K562 (cell line): ENCODE data around the gene ACKR1. TPM values are rescaled to one million over a fixed set of nuclear protein-coding genes. Genes with fewer than 3 reads are reported as not detected.

ENCODE experiments used
- ATAC-seq: fragments of 200-7000 bp; cut with Tn5 transposase; 3 replicates; pipeline ENCODE4 v1.9.1; 2020; ENCODE audit warnings: moderate library complexity
- BruUV-seq: library from RNA; stranded (reverse); fragments of 400-500 nt; replicated peaks from 2 replicates; lab custom pipeline; 2021; lab: Mats Ljungman, UMichigan
- CTCF ChIA-PET: fragments of 300-600 bp; formaldehyde crosslinking; extraction: SDS; loops from one replicate; lab custom pipeline; 2021; ENCODE audit warnings: low intra/inter-chr PET ratio; lab: Yijun Ruan, JAX
- POLR2A ChIA-PET: fragments of 300-600, 350-650 bp; sonication (Branson Sonifier 250); formaldehyde crosslinking; extraction: SDS; loops from one replicate; lab custom pipeline; 2021; ENCODE audit warnings: antibody characterized with exemption, inconsistent platforms; lab: Yijun Ruan, JAX
- DNase-seq, 4 experiments: peaks; one replicate each; pipeline versions ENCODE4 v3.0.0 to v3.0.0-alpha.2; 2011 to 2018; ENCODE audit warnings: low spot score in 3 of 4, mixed read lengths in 3 of 4; ENCODE audit errors: extremely low read depth in 1 of 4
- FAIRE-seq: peaks from 2 replicates; lab custom pipeline; 2011; peaks lifted over from hg19 to GRCh38; lab: Jason Lieb, UNC
- H2AFZ ChIP-seq: 2 replicates; pipeline ENCODE4 v1.6.0; 2011; ENCODE audit warnings: low read depth, low read length, control low read depth, inconsistent platforms
- H3K27ac ChIP-seq: fragments of 200-600 bp; 3 replicates; pipeline ENCODE4 v1.8.0; 2011; ENCODE audit warnings: low read depth, mild to moderate bottlenecking, control low read depth, inconsistent platforms, low read length, moderate library complexity, mixed read lengths; ENCODE audit errors: extremely low read depth
- H3K27me3 ChIP-seq, 2 experiments: fragments of 300-600 bp in 1 of 2; 2 replicates in 1 of 2; 3 replicates in 1 of 2; pipeline versions ENCODE4 v1.6.0 to v1.8.0; 2011; ENCODE audit warnings: inconsistent platforms in 2 of 2, low read length in 2 of 2, mild to moderate bottlenecking in 1 of 2, mixed read lengths in 1 of 2, moderate library complexity in 1 of 2; ENCODE audit not compliant: control insufficient read depth in 2 of 2, insufficient read depth in 2 of 2
- H3K36me3 ChIP-seq: fragments of 300-600 bp; 3 replicates; pipeline ENCODE4 v1.8.0; 2011; ENCODE audit warnings: mild to moderate bottlenecking, low read length, inconsistent platforms; ENCODE audit not compliant: control insufficient read depth, insufficient read depth
- H3K4me1 ChIP-seq, 2 experiments: fragments of 200-600 bp in 1 of 2; replicated peaks in 1 of 2; 2 replicates in 1 of 2; 3 replicates in 1 of 2; pipeline versions ENCODE4 v1.5.1 to v1.8.0; 2011; ENCODE audit warnings: inconsistent platforms in 2 of 2, low read length in 2 of 2, mild to moderate bottlenecking in 1 of 2, mixed read lengths in 1 of 2, moderate library complexity in 1 of 2; ENCODE audit not compliant: control insufficient read depth in 2 of 2, insufficient read depth in 2 of 2
- H3K4me2 ChIP-seq: 2 replicates; pipeline ENCODE4 v1.6.1; 2011; ENCODE audit warnings: low read length, control low read depth, inconsistent platforms, mixed read lengths; ENCODE audit not compliant: insufficient read depth
- H3K4me3 ChIP-seq: fragments of 200-600 bp; sonication (generic), shearing (Covaris generic); 2 replicates; pipeline ENCODE4 v1.5.1; 2016; ENCODE audit warnings: control low read depth, inconsistent platforms
- H3K79me2 ChIP-seq: fragments of 200-600 bp; 3 replicates; pipeline ENCODE4 v1.8.0; 2011; ENCODE audit warnings: low read length, inconsistent platforms; ENCODE audit not compliant: control insufficient read depth, insufficient read depth
- H3K9ac ChIP-seq, 2 experiments: 2 replicates each; pipeline versions ENCODE4 v1.6.0 to v1.6.1; 2011; ENCODE audit warnings: low read depth in 2 of 2, low read length in 2 of 2, control low read depth in 1 of 2, inconsistent platforms in 1 of 2, mild to moderate bottlenecking in 1 of 2, mixed read lengths in 1 of 2; ENCODE audit not compliant: insufficient read depth in 1 of 2
- H3K9me1 ChIP-seq: one replicate; pipeline ENCODE4 v1.6.0; 2011; ENCODE audit warnings: inconsistent platforms, mild to moderate bottlenecking, low read length, moderate library complexity; ENCODE audit not compliant: control insufficient read depth, insufficient read depth
- H3K9me3 ChIP-seq: replicated peaks from 2 replicates; pipeline ENCODE4 v1.5.1; 2011; ENCODE audit warnings: low read depth, low read length, inconsistent platforms; ENCODE audit not compliant: control insufficient read depth, insufficient read depth
- H4K20me1 ChIP-seq: replicated peaks from 2 replicates; pipeline ENCODE4 v1.6.1; 2011; ENCODE audit warnings: low read length, inconsistent platforms, mixed read lengths; ENCODE audit not compliant: control insufficient read depth, insufficient read depth
- ELF1 ChIP-seq: fragments of 200-800 bp; sonication (Bioruptor generic); IDR thresholded peaks from 2 replicates; pipeline ENCODE4 v1.6.1; 2016; ENCODE audit warnings: missing genetic modification characterization, missing compliant biosample characterization
- FOXJ2 ChIP-seq: fragments of 200-800 bp; sonication (Bioruptor generic); IDR thresholded peaks from 2 replicates; pipeline ENCODE4 v1.6.1; 2016; ENCODE audit warnings: missing genetic modification characterization, missing compliant biosample characterization
- GABPB2 ChIP-seq: fragments of 250-450 bp; sonication (Bioruptor Pico); conservative IDR thresholded peaks from 2 replicates; pipeline ENCODE4 v1.5.1; 2021; ENCODE audit warnings: mild to moderate bottlenecking
- MEIS2 ChIP-seq: fragments of 450-650 bp; IDR thresholded peaks from 2 replicates; pipeline ENCODE4 v1.6.1; 2014; ENCODE audit warnings: mild to moderate bottlenecking; ENCODE audit not compliant: partially characterized antibody
- MXI1 ChIP-seq: IDR thresholded peaks from 2 replicates; pipeline ENCODE4 v1.6.1; 2011; ENCODE audit warnings: low read depth, mild to moderate bottlenecking, improper control_type of control experiment, low read length
- RERE ChIP-seq: sonication (generic); formaldehyde crosslinking; IDR thresholded peaks from 2 replicates; pipeline ENCODE4 v1.8.0; 2023; ENCODE audit warnings: missing genetic modification reagents, mild to moderate bottlenecking, borderline replicate concordance
- RNF2 ChIP-seq: sonication (generic); IDR thresholded peaks from 2 replicates; pipeline ENCODE4 v1.6.1; 2016
- SUPT5H ChIP-seq: fragments of 450-650 bp; IDR thresholded peaks from 2 replicates; pipeline ENCODE4 v1.6.1; 2016
- TOE1 ChIP-seq, 2 experiments: fragments of 450-650 bp in 1 of 2; sonication (generic) in 1 of 2; formaldehyde crosslinking in 1 of 2; IDR thresholded peaks; 2 replicates each; pipeline versions ENCODE4 v1.7.1 to v1.8.0; 2016 to 2022; ENCODE audit warnings: borderline replicate concordance in 2 of 2, mild to moderate bottlenecking in 2 of 2, antibody characterized with exemption in 1 of 2, inconsistent platforms in 1 of 2, low read depth in 1 of 2, missing genetic modification reagents in 1 of 2, moderate library complexity in 1 of 2
- ZNF134 ChIP-seq: fragments of 250-450 bp; sonication (Bioruptor Pico); conservative IDR thresholded peaks from 2 replicates; pipeline ENCODE4 v1.4.0; 2020
- ZNF561 ChIP-seq: fragments of 450-650 bp; formaldehyde crosslinking; conservative IDR thresholded peaks from 2 replicates; pipeline ENCODE4 v1.4.0; 2020; ENCODE audit warnings: mild to moderate bottlenecking, moderate library complexity
- whole genome bisulfite sequencing: fragments of 100-300 bp; shearing (Covaris generic); methylation state at CpG from one replicate; pipeline ENCODE4 v1.1.6; 2016; ENCODE audit warnings: low coverage, mixed read lengths; ENCODE audit not compliant: insufficient coverage; ENCODE audit errors: missing lambda C conversion rate; 5-methylcytosine and 5-hydroxymethylcytosine counted together
- in situ Hi-C: fragments of 300-500 bp; cut with MboI; formaldehyde crosslinking; loops from 4 replicates; pipeline ENCODE4 v1.15.0; 2018; ENCODE audit warnings: inconsistent platforms, mixed read lengths
- intact Hi-C: fragments of 100-400 bp; cut with micrococcal nuclease; formaldehyde crosslinking; loops from 2 replicates; pipeline ENCODE4 v1.14.2; 2022
- polyA plus RNA-seq, 8 experiments: library from polyadenylated mRNA; depleted of rRNA in 4 of 8; stranded (reverse) in 5 of 8; unstranded in 3 of 8; fragments of >200 nt; fragmentation: Nextera tagmentation in 2 of 8; fragmentation: Illumina TruSeq in 1 of 8; extraction: Ambion mirVana in 2 of 8; extraction: Trizol in 1 of 8; gene quantifications; 2 replicates each; pipeline versions ENCODE4 v1.2.1 to v1.2.3, GENCODE V29; 2011 to 2014; ENCODE audit warnings: inconsistent platforms in 1 of 8, missing spikeins in 1 of 8
- total RNA-seq, 7 experiments: library from RNA; depleted of rRNA in 6 of 7; stranded (reverse); fragments of >200 nt in 6 of 7; fragmentation: Illumina TruSeq in 2 of 7; extraction: Trizol in 2 of 7; gene quantifications; 2 replicates each; pipeline versions ENCODE4 v1.2.1 to v1.2.3, GENCODE V29; 2011 to 2021; ENCODE audit warnings: low replicate concordance in 1 of 7
- TF ChIP-seq, protein P1 (sequence below): fragments of 450-650 bp; IDR thresholded peaks from 2 replicates; pipeline ENCODE4 v1.6.1; 2016
- TF ChIP-seq, protein P2 (sequence below): sonication (generic); formaldehyde crosslinking; IDR thresholded peaks from 2 replicates; pipeline ENCODE4 v1.8.0; 2022; ENCODE audit warnings: missing genetic modification reagents, mild to moderate bottlenecking, moderate library complexity, borderline replicate concordance

ACKR1 gene
- total and polyA plus RNA-seq, 9 of the 15 experiments (the other 6 are each of a cell fraction or from before 2014, with no cell fraction given), result 0.07 to 0.64 (median 0.18) TPM

- TF ChIP-seq TOE1 (IDR thresholded peaks at IDR 0.05; ENCODE audit: borderline replicate concordance) (no peak), TOE1 (CRISPR knock-in tag; IDR thresholded peaks at IDR 0.05; ENCODE audit: borderline replicate concordance, low read depth) (no peak), FOXJ2 (tag) (no peak), RNF2 (no peak), MEIS2 (no peak), GABPB2 (CRISPR knock-in tag) (no peak), ZNF134 (CRISPR knock-in tag) (no peak)
- TF ChIP-seq, protein P1, sequence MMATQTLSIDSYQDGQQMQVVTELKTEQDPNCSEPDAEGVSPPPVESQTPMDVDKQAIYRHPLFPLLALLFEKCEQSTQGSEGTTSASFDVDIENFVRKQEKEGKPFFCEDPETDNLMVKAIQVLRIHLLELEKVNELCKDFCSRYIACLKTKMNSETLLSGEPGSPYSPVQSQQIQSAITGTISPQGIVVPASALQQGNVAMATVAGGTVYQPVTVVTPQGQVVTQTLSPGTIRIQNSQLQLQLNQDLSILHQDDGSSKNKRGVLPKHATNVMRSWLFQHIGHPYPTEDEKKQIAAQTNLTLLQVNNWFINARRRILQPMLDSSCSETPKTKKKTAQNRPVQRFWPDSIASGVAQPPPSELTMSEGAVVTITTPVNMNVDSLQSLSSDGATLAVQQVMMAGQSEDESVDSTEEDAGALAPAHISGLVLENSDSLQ, result no peak
These were observed 16.9 kb upstream of the ACKR1 start (continued) for GRCh38 chr1:159187647-159188374.

DNA sequence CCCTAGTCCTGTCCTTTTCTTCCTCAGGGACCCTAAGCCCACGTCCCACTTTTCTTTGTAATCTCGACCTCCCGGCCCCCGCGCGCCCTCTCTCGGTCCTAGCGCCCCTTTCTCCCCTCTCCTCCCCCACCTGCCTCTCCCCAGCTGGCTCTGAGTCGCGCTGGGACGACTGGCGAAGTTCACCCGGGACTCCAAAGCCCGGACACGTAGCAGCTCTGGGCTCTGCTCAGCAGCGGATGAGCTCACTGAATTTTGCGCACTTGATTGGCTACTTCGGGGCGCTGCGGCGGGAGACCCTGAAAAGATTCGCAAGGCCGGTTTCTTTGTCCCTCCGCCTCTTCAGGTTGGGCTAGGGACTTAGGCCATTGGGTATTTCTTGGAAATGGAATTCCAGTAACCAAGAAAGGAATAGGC, 16.3 kb upstream of the ACKR1 start:
- no peaks in the 10 kb centered on the region for H3K79me2 ChIP-seq
- CTCF ChIA-PET, result no interaction called here
- no peak overlapping the region for H3K27ac ChIP-seq
- in situ Hi-C loops, result loop anchor here (25.0 kb wide), 1 partner anchor 799 kb away; no protein-coding TSS in a partner anchor
- no peak overlapping the region; a peak in 1 of 4 replicates for H3K9ac ChIP-seq
- BruUV-seq, result no TSS peak
- peaks cover 0 to 4% of the 10 kb centered on the region in 2 experiments; a peak in 1 of 5 replicates for H3K4me1 ChIP-seq
- no peak overlapping the region for H3K4me2 ChIP-seq
- 14% methylated on average over 14 of the region's 24 CpGs for WGBS
- no peaks in the 10 kb centered on the region for H4K20me1 ChIP-seq
- no peak for FAIRE-seq
- POLR2A ChIA-PET, result no interaction called here
- no peak overlapping the region for H3K4me3 ChIP-seq
- DNase-seq, result no peak
- peak; percentile 48 for ATAC-seq
- no peak overlapping the region for H2AFZ ChIP-seq
- no peaks in the 10 kb centered on the region for H3K9me3 ChIP-seq
- peaks cover 7 to 12% of the 10 kb centered on the region in 2 experiments; a peak in 3 of 5 replicates for H3K27me3 ChIP-seq
- intact Hi-C loops, result no loop called here
- no peaks in the 10 kb centered on the region for H3K9me1 ChIP-seq
- no peaks in the 10 kb centered on the region for H3K36me3 ChIP-seq
- TF ChIP-seq SUPT5H (no peak), RERE (CRISPR knock-in tag) (no peak), ELF1 (tag) (no peak), ZNF561 (CRISPR knock-in tag) (no peak), MXI1 (no peak)
- TF ChIP-seq, protein P2, sequence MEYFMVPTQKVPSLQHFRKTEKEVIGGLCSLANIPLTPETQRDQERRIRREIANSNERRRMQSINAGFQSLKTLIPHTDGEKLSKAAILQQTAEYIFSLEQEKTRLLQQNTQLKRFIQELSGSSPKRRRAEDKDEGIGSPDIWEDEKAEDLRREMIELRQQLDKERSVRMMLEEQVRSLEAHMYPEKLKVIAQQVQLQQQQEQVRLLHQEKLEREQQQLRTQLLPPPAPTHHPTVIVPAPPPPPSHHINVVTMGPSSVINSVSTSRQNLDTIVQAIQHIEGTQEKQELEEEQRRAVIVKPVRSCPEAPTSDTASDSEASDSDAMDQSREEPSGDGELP (CRISPR knock-in tag), result no peak
